Natural killer cell (primary cell): ENCODE measurements around the gene CFAP157. TPM values are rescaled to one million over a fixed set of nuclear protein-coding genes. Genes with fewer than 3 reads are reported as not detected.

ENCODE experiments used
- ATAC-seq, 3 donors: fragments of 150-1000 bp in 2 of 3; fragments of 200-7000 bp in 1 of 3; cut with Tn5 transposase; 1 replicate in 1 of 3; 2 replicates in 2 of 3; pipeline ENCODE4 v1.10.0; 2021; ENCODE audit warnings: mild to moderate bottlenecking in 2 of 3, moderate library complexity in 2 of 3
- DNase-seq, 2 donors: peaks; one replicate each; pipeline versions ENCODE4 v3.0.0 to v3.0.0-alpha.2; 2013 to 2021; ENCODE audit warnings: mixed read lengths in 1 of 2
- H3K27ac ChIP-seq: one replicate; pipeline ENCODE4 v1.5.1; 2013; ENCODE audit warnings: mild to moderate bottlenecking, low read length
- H3K27me3 ChIP-seq: one replicate; pipeline ENCODE4 v1.6.1; 2013; ENCODE audit warnings: low read length; ENCODE audit not compliant: control insufficient read depth, insufficient read depth
- H3K36me3 ChIP-seq: one replicate; pipeline ENCODE4 v1.6.1; 2013; ENCODE audit warnings: low read length; ENCODE audit not compliant: control insufficient read depth, insufficient read depth
- H3K4me1 ChIP-seq: one replicate; pipeline ENCODE4 v1.6.1; 2013; ENCODE audit warnings: low read length; ENCODE audit not compliant: control insufficient read depth, insufficient read depth
- H3K4me3 ChIP-seq: one replicate; pipeline ENCODE4 v1.5.1; 2013; ENCODE audit warnings: low read length
- H3K9me3 ChIP-seq: one replicate; pipeline ENCODE4 v1.6.1; 2013; ENCODE audit warnings: low read length; ENCODE audit not compliant: control insufficient read depth, insufficient read depth
- H3K27ac Mint-ChIP-seq, 2 donors: one replicate each; pipeline ENCODE4 v1.8.0; 2022; ENCODE audit warnings: mild to moderate bottlenecking in 2 of 2, mixed read lengths in 2 of 2, moderate library complexity in 1 of 2
- H3K27me3 Mint-ChIP-seq, 2 donors: one replicate each; pipeline ENCODE4 v1.8.0; 2022; ENCODE audit warnings: low read depth in 2 of 2, mixed read lengths in 2 of 2
- H3K36me3 Mint-ChIP-seq: one replicate; pipeline ENCODE4 v1.8.0; 2022; ENCODE audit warnings: mixed read lengths
- H3K4me1 Mint-ChIP-seq, 2 donors: one replicate each; pipeline ENCODE4 v1.8.0; 2022; ENCODE audit warnings: mixed read lengths in 2 of 2
- H3K4me3 Mint-ChIP-seq: one replicate; pipeline ENCODE4 v1.8.0; 2022; ENCODE audit warnings: mild to moderate bottlenecking, moderate library complexity, mixed read lengths
- H3K9me3 Mint-ChIP-seq, 2 donors: one replicate each; pipeline ENCODE4 v1.8.0; 2022; ENCODE audit warnings: mixed read lengths in 2 of 2
- CTCF ChIP-seq: fragments of 200-600 bp; IDR thresholded peaks from one replicate; pipeline ENCODE4 v1.8.0; 2022; ENCODE audit warnings: antibody characterized with exemption
- WGBS: methylation state at CpG from one replicate; pipeline ENCODE4 v1.1.7; 2013; ENCODE audit warnings: missing lambda C conversion rate; ENCODE audit not compliant: insufficient coverage; 5-methylcytosine and 5-hydroxymethylcytosine counted together
- intact Hi-C: fragments of 100-400 bp; cut with micrococcal nuclease; formaldehyde crosslinking; loops from one replicate; pipeline ENCODE4 v1.14.2; 2022
- total RNA-seq, 4 donors: library from RNA; stranded (reverse); fragments of 120-200 nt in 1 of 4; gene quantifications; one replicate each; pipeline versions ENCODE4 v1.2.3 to v1.2.4, GENCODE V29; 2013 to 2022

The CFAP157 gene
- total RNA-seq, 3 donors from 2014 or later (not counting 1 experiment from before 2014, with no cell fraction given) = not detected

GRCh38 chr9:127720031-127720864 lies 13.5 kb downstream of the CFAP157 start:
- no peaks in the 10 kb centered on the region for H3K36me3 ChIP-seq
- H3K4me3 ChIP-seq = peak overlapping the region; percentile 3
- peaks cover 59% of the 10 kb centered on the region for H3K4me1 ChIP-seq
- intact Hi-C loops = no loop called here
- Mint-ChIP-seq H3K36me3 (no peaks in the 10 kb centered on the region), H3K27ac (peak overlapping the region; percentile 59 to 81), H3K4me1 (peaks cover 26 to 30% of the 10 kb centered on the region in 2 donors), H3K27me3 (no peaks in the 10 kb centered on the region), H3K9me3 (no peaks in the 10 kb centered on the region), H3K4me3 (peak overlapping the region; percentile 26)
- DNase-seq (peak in 1 of 2 donors; percentile 65), ATAC-seq (no peak)
- peak overlapping the region; percentile 59 for H3K27ac ChIP-seq
- H3K27me3 ChIP-seq = no peaks in the 10 kb centered on the region
- no peaks in the 10 kb centered on the region for H3K9me3 ChIP-seq
- 78% methylated on average over 12 of the region's 12 CpGs for WGBS
- TF ChIP-seq CTCF = no peak

- Mint-ChIP-seq H3K36me3 (no peaks in the 10 kb centered on the region), H3K9me3 (no peaks in the 10 kb centered on the region), H3K27me3 (no peaks in the 10 kb centered on the region), H3K4me3 (peak overlapping the region; percentile 81), H3K27ac (peak overlapping the region; percentile 59 to 81), H3K4me1 (peaks cover 20 to 24% of the 10 kb centered on the region in 2 donors)
- H3K4me1 ChIP-seq = peaks cover 58% of the 10 kb centered on the region
- ATAC-seq (no peak), DNase-seq (no peak)
- no peaks in the 10 kb centered on the region for H3K9me3 ChIP-seq
- H3K36me3 ChIP-seq = no peaks in the 10 kb centered on the region
- intact Hi-C loops = no loop called here
- no peak for TF ChIP-seq CTCF
- no peak overlapping the region for H3K4me3 ChIP-seq
- no peaks in the 10 kb centered on the region for H3K27me3 ChIP-seq
- peak overlapping the region; percentile 60 for H3K27ac ChIP-seq
Measured at GRCh38 chr9:127720865-127721227, 14.1 kb downstream of the CFAP157 start.

- no peaks in the 10 kb centered on the region for H3K9me3 ChIP-seq
- peaks cover 15 to 19% of the 10 kb centered on the region in 2 donors for H3K4me1 Mint-ChIP-seq
- no peaks in the 10 kb centered on the region for H3K36me3 ChIP-seq
- ATAC-seq (peak; percentile 40 to 71 (median 61)), DNase-seq (peak in 1 of 2 donors; percentile 43)
- H3K27ac Mint-ChIP-seq = peak overlapping the region; percentile 59 to 81
- intact Hi-C loops = no loop called here
- H3K9me3 Mint-ChIP-seq = no peaks in the 10 kb centered on the region
- no peak for TF ChIP-seq CTCF
- H3K27me3 Mint-ChIP-seq = no peaks in the 10 kb centered on the region
- no peaks in the 10 kb centered on the region for H3K27me3 ChIP-seq
- peaks cover 52% of the 10 kb centered on the region for H3K4me1 ChIP-seq
- no peaks in the 10 kb centered on the region for H3K36me3 Mint-ChIP-seq
- peak overlapping the region; percentile 60 for H3K27ac ChIP-seq
- no peak overlapping the region for H3K4me3 ChIP-seq
- peak overlapping the region; percentile 81 for H3K4me3 Mint-ChIP-seq
- WGBS = 75% methylated on average over 11 of the region's 11 CpGs
Measured at GRCh38 chr9:127721391-127721821, 14.6 kb downstream of the CFAP157 start.
